Progenitor cell of endocrine pancreas (in vitro differentiated cells): ENCODE results near the gene ELAPOR2. TPM values are rescaled to one million over a fixed set of nuclear protein-coding genes. Genes with fewer than 3 reads are reported as not detected.

ENCODE experiments used
- DNase-seq: peaks from one replicate; pipeline ENCODE4 v3.0.0; 2021; ENCODE audit warnings: low spot score; ENCODE audit not compliant: unreplicated experiment
- H3K27ac Mint-ChIP-seq: 2 replicates; pipeline ENCODE4 v1.8.0; 2021; ENCODE audit warnings: mild to moderate bottlenecking, moderate library complexity, mixed read lengths
- H3K27me3 Mint-ChIP-seq: 2 replicates; pipeline ENCODE4 v1.8.0; 2021; ENCODE audit warnings: mixed read lengths
- H3K36me3 Mint-ChIP-seq: 2 replicates; pipeline ENCODE4 v1.8.0; 2022; ENCODE audit warnings: mixed read lengths; ENCODE audit not compliant: insufficient read depth
- H3K4me1 Mint-ChIP-seq: 2 replicates; pipeline ENCODE4 v1.8.0; 2021; ENCODE audit warnings: low read depth, mixed read lengths
- H3K4me3 Mint-ChIP-seq: 2 replicates; pipeline ENCODE4 v1.8.0; 2021; ENCODE audit warnings: low read depth, mild to moderate bottlenecking, moderate library complexity, mixed read lengths
- H3K9me3 Mint-ChIP-seq: 2 replicates; pipeline ENCODE4 v1.8.0; 2021; ENCODE audit warnings: low read depth, mixed read lengths
- total RNA-seq: library from RNA; stranded (reverse); gene quantifications from 2 replicates; pipeline ENCODE4 v1.2.1, GENCODE V29; 2021
- TF ChIP-seq, protein P1 (sequence below): fragments of 200-600 bp; sonication (generic); IDR thresholded peaks from one replicate; pipeline ENCODE4 v1.5.0; 2021; ENCODE audit warnings: antibody characterized with exemption, mild to moderate bottlenecking; ENCODE audit not compliant: unreplicated experiment

Gene ELAPOR2
- total RNA-seq, 1 donor from 2014 or later: 62.8 TPM

DNA sequence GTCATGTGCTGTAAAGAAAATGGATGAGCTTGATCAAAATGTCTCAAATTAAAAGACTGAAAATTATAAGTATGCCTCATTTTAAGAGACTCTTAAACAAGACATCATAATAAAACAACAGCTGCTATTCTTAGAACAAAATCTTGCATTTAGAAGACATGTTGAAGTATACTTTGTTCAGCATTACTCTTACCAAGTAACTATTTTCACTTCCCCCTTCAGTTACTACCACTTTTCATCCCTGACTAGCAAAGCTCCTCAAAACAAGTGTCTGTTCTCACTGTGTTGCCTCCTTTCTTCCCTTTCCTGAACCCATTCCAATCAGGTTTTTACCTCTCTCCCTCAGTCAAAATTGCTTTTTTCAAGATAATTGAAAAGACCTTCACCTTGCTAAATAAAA is 31.6 kb downstream of the ELAPOR2 start:
- Mint-ChIP-seq H3K4me1 (peaks cover 8% of the 10 kb centered on the region), H3K27me3 (no peaks in the 10 kb centered on the region), H3K9me3 (peaks cover 6% of the 10 kb centered on the region), H3K36me3 (peaks cover 9% of the 10 kb centered on the region), H3K4me3 (no peak overlapping the region), H3K27ac (no peak overlapping the region)
- TF ChIP-seq, protein P1, sequence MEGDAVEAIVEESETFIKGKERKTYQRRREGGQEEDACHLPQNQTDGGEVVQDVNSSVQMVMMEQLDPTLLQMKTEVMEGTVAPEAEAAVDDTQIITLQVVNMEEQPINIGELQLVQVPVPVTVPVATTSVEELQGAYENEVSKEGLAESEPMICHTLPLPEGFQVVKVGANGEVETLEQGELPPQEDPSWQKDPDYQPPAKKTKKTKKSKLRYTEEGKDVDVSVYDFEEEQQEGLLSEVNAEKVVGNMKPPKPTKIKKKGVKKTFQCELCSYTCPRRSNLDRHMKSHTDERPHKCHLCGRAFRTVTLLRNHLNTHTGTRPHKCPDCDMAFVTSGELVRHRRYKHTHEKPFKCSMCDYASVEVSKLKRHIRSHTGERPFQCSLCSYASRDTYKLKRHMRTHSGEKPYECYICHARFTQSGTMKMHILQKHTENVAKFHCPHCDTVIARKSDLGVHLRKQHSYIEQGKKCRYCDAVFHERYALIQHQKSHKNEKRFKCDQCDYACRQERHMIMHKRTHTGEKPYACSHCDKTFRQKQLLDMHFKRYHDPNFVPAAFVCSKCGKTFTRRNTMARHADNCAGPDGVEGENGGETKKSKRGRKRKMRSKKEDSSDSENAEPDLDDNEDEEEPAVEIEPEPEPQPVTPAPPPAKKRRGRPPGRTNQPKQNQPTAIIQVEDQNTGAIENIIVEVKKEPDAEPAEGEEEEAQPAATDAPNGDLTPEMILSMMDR: no peak
- no peak for DNase-seq

DNA sequence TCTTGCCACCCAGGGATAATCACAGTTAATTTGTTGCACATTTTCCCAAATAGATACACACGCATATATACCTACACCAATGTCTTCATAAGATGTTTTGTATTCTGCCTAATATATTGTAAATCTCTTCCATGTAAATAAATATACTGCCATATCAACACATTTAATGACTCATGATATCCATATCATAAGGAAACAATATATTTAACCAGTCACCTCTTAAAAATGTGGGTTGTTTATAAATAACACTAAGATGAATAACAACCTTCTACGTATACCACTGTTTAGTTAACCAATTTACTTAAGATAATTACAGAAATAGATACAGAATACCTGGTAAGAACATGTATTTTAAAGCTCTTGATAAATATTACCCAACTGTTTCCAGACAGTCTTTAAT is 38.2 kb downstream of the ELAPOR2 start:
- TF ChIP-seq, protein P1: no peak
- no peak overlapping the region for H3K4me3 Mint-ChIP-seq
- DNase-seq: no peak
- peaks cover 3% of the 10 kb centered on the region for H3K9me3 Mint-ChIP-seq
- no peaks in the 10 kb centered on the region for H3K27me3 Mint-ChIP-seq
- H3K27ac Mint-ChIP-seq: peak overlapping the region; percentile 43
- H3K36me3 Mint-ChIP-seq: peaks cover 9% of the 10 kb centered on the region
- peaks cover 6% of the 10 kb centered on the region for H3K4me1 Mint-ChIP-seq

DNA sequence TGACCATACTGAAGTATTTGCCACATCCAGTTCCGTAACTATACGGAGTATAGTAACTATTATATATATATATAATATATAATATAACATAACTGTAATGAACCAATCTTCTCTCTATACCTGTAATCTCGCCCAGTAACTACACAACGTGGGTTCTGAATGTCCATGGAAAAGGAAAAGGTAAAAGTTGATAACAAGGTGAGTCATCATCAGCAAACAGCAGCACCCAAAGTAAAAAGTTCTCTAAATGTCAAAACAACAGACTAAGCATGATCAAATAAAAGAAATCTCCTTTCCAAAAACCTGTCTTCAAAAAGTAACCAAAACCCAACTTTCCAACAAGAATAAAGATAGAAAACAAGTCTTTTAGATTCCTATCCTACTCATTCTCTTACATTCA is 42.8 kb downstream of the ELAPOR2 start:
- Mint-ChIP-seq H3K36me3 (peaks cover under 1% of the 10 kb centered on the region), H3K9me3 (no peaks in the 10 kb centered on the region), H3K4me3 (no peak overlapping the region), H3K4me1 (peaks cover 9% of the 10 kb centered on the region), H3K27me3 (no peaks in the 10 kb centered on the region), H3K27ac (peak overlapping the region; percentile 8)
- DNase-seq: no peak
- TF ChIP-seq, protein P1: no peak

DNA sequence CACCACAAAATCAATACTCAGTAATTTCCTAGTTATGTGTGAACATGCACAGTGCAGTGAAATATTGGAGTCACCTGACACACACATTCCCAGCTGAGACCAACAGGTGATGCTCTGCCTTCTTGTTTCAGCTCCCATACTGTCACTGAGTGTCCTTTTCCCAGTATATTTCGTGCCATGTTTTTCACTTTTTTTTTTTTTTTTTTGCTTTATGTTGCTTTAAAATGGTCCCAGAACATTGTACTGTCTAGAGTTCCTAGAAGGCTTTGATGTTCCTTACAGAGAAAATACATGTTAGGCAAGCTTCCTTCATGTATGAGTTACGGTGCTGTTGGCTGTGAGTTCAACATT is 45.6 kb downstream of the ELAPOR2 start:
- Mint-ChIP-seq H3K27ac (no peak overlapping the region), H3K4me3 (no peak overlapping the region), H3K27me3 (no peaks in the 10 kb centered on the region), H3K4me1 (peaks cover 9% of the 10 kb centered on the region), H3K9me3 (no peaks in the 10 kb centered on the region), H3K36me3 (no peaks in the 10 kb centered on the region)
- TF ChIP-seq, protein P1: no peak
- no peak for DNase-seq

GRCh38 chr7:87013136-87013839 is 46.2 kb downstream of the ELAPOR2 start:
- Mint-ChIP-seq H3K27me3 (no peaks in the 10 kb centered on the region), H3K9me3 (no peaks in the 10 kb centered on the region), H3K4me3 (no peak overlapping the region), H3K4me1 (peaks cover 9% of the 10 kb centered on the region), H3K27ac (no peak overlapping the region), H3K36me3 (no peaks in the 10 kb centered on the region)
- no peak for DNase-seq
- TF ChIP-seq, protein P1: no peak

Other genes starting within 250 kb of the ELAPOR2 start
- 180 and 192 TPM in 2 replicates for gene DMTF1, start 92.8 kb upstream of the ELAPOR2 start, total RNA-seq
- 15.9 and 16.6 TPM in 2 replicates for gene TMEM243, start 160.1 kb upstream of the ELAPOR2 start, total RNA-seq